GM23338 (cell line): ENCODE results near the gene ZBTB1. TPM values are rescaled to one million over a fixed set of nuclear protein-coding genes. Genes with fewer than 3 reads are reported as not detected.

ENCODE experiments used
- ATAC-seq: fragments of 200-7000 bp; cut with Tn5 transposase; 3 replicates; pipeline ENCODE4 v1.9.1; 2020
- DNase-seq: peaks from one replicate; pipeline ENCODE4 v3.0.0-alpha.2; 2015; ENCODE audit warnings: low spot score
- H2AFZ ChIP-seq: fragments of 200-600 bp; sonication (generic); 2 replicates; pipeline ENCODE4 v1.8.0; 2016; ENCODE audit warnings: antibody characterized with exemption, mild to moderate bottlenecking, moderate library complexity
- H3F3A ChIP-seq: fragments of 200-600 bp; sonication (generic); replicated peaks from 2 replicates; pipeline ENCODE4 v1.8.0; 2017; ENCODE audit warnings: antibody characterized with exemption, mixed run types, low read depth
- H3K27ac ChIP-seq: fragments of 200-600 bp; sonication (generic); 2 replicates; pipeline ENCODE4 v1.6.1; 2016; ENCODE audit warnings: low read depth
- H3K27me3 ChIP-seq: fragments of 200-600 bp; sonication (generic); 2 replicates; pipeline ENCODE4 v1.8.0; 2016; ENCODE audit warnings: mild to moderate bottlenecking, mixed run types, moderate library complexity; ENCODE audit not compliant: insufficient read depth
- H3K36me3 ChIP-seq: fragments of 200-600 bp; sonication (generic); 2 replicates; pipeline ENCODE4 v1.8.0; 2016; ENCODE audit warnings: mild to moderate bottlenecking; ENCODE audit not compliant: insufficient read depth
- H3K4me1 ChIP-seq: fragments of 200-600 bp; sonication (generic); 2 replicates; pipeline ENCODE4 v1.8.0; 2016; ENCODE audit warnings: mild to moderate bottlenecking, moderate library complexity; ENCODE audit not compliant: insufficient read depth
- H3K4me2 ChIP-seq: fragments of 200-600 bp; sonication (generic); 2 replicates; pipeline ENCODE4 v1.7.1; 2017; ENCODE audit warnings: mixed run types
- H3K4me3 ChIP-seq: fragments of 200-600 bp; sonication (generic); 2 replicates; pipeline ENCODE4 v1.6.1; 2016; ENCODE audit warnings: mixed run types
- H3K79me2 ChIP-seq: fragments of 200-600 bp; sonication (generic); replicated peaks from 2 replicates; pipeline ENCODE4 v1.8.0; 2017; ENCODE audit warnings: mild to moderate bottlenecking; ENCODE audit not compliant: insufficient read depth
- H3K9me2 ChIP-seq: fragments of 200-600 bp; sonication (generic); 2 replicates; pipeline ENCODE4 v1.8.0; 2017; ENCODE audit not compliant: insufficient read depth
- H4K20me1 ChIP-seq: fragments of 200-600 bp; sonication (generic); replicated peaks from 2 replicates; pipeline ENCODE4 v1.8.0; 2017; ENCODE audit warnings: mild to moderate bottlenecking; ENCODE audit not compliant: insufficient read depth
- H3K27ac Mint-ChIP-seq: 2 replicates; pipeline ENCODE4 v1.8.0; 2020; ENCODE audit warnings: inconsistent platforms, mild to moderate bottlenecking, moderate library complexity, mixed read lengths
- H3K27me3 Mint-ChIP-seq: 3 replicates; pipeline ENCODE4 v1.8.0; 2022; ENCODE audit warnings: low read depth, mild to moderate bottlenecking, moderate library complexity, mixed read lengths, inconsistent platforms; ENCODE audit not compliant: insufficient read depth, poor library complexity
- H3K36me3 Mint-ChIP-seq: 3 replicates; pipeline ENCODE4 v1.8.0; 2021; ENCODE audit warnings: low read depth, mild to moderate bottlenecking, inconsistent platforms, moderate library complexity, mixed read lengths
- H3K4me1 Mint-ChIP-seq: 3 replicates; pipeline ENCODE4 v1.8.0; 2020; ENCODE audit warnings: mild to moderate bottlenecking, inconsistent platforms, mixed read lengths
- H3K4me3 Mint-ChIP-seq: 3 replicates; pipeline ENCODE4 v1.8.0; 2021; ENCODE audit warnings: moderate library complexity, mild to moderate bottlenecking, inconsistent platforms, mixed read lengths
- H3K9me3 Mint-ChIP-seq: 3 replicates; pipeline ENCODE4 v1.8.0; 2020; ENCODE audit warnings: moderate library complexity, mild to moderate bottlenecking, inconsistent platforms, mixed read lengths
- CREB1 ChIP-seq: fragments of 250-450 bp; sonication (Bioruptor Pico); IDR thresholded peaks from 2 replicates; pipeline ENCODE4 v1.5.0; 2020; ENCODE audit warnings: low read depth, mild to moderate bottlenecking, moderate library complexity
- CTCF ChIP-seq, 2 experiments: fragments of 200-600 bp in 1 of 2; sonication (generic) in 1 of 2; conservative IDR thresholded peaks; 2 replicates each; pipeline versions ENCODE4 v1.5.1 to v1.6.1; 2016 to 2017; ENCODE audit warnings: antibody characterized with exemption in 2 of 2, low read depth in 2 of 2, mild to moderate bottlenecking in 2 of 2, moderate library complexity in 1 of 2
- ETS1 ChIP-seq: IDR thresholded peaks from 2 replicates; pipeline ENCODE4 v1.6.1; 2016; ENCODE audit warnings: antibody characterized with exemption
- EZH2 ChIP-seq: fragments of 200-600 bp; sonication (generic); IDR thresholded peaks from one replicate; pipeline ENCODE4 v1.8.0; 2017; ENCODE audit warnings: antibody characterized with exemption, mild to moderate bottlenecking, low read depth; ENCODE audit not compliant: unreplicated experiment
- EZH2phosphoT487 ChIP-seq: fragments of 200-600 bp; sonication (generic); IDR thresholded peaks from one replicate; pipeline ENCODE4 v1.8.1; 2018; ENCODE audit warnings: antibody characterized with exemption; ENCODE audit not compliant: unreplicated experiment
- JUNB ChIP-seq: IDR thresholded peaks from one replicate; pipeline ENCODE4 v1.6.1; 2016; ENCODE audit warnings: antibody characterized with exemption; ENCODE audit not compliant: unreplicated experiment
- NANOG ChIP-seq: IDR thresholded peaks from 2 replicates; pipeline ENCODE4 v1.6.1; 2016; ENCODE audit warnings: antibody characterized with exemption, borderline replicate concordance
- POLR2AphosphoS5 ChIP-seq: IDR thresholded peaks from 2 replicates; pipeline ENCODE4 v1.6.1; 2016; ENCODE audit warnings: antibody characterized with exemption, low read depth
- REST ChIP-seq: IDR thresholded peaks from one replicate; pipeline ENCODE4 v1.6.1; 2018; ENCODE audit warnings: antibody characterized with exemption; ENCODE audit not compliant: unreplicated experiment
- STAT1 ChIP-seq: IDR thresholded peaks from one replicate; pipeline ENCODE4 v1.6.1; 2016; ENCODE audit warnings: antibody characterized with exemption; ENCODE audit not compliant: unreplicated experiment
- ZNF114 ChIP-seq: fragments of 250-450 bp; sonication (Bioruptor Pico); IDR thresholded peaks from 2 replicates; pipeline ENCODE4 v1.5.0; 2020; ENCODE audit warnings: mild to moderate bottlenecking, moderate library complexity
- ZNF331 ChIP-seq: fragments of 250-450 bp; sonication (Bioruptor Pico); IDR thresholded peaks from 2 replicates; pipeline ENCODE4 v1.5.0; 2020; ENCODE audit warnings: low read depth, mild to moderate bottlenecking, moderate library complexity
- ZNF462 ChIP-seq: fragments of 250-450 bp; sonication (Bioruptor Pico); IDR thresholded peaks from 2 replicates; pipeline ENCODE4 v1.5.0; 2020; ENCODE audit warnings: mild to moderate bottlenecking, moderate library complexity
- polyA plus RNA-seq: library from polyadenylated mRNA; unstranded; fragments of >200 nt; fragmentation: Nextera tagmentation; extraction: Ambion mirVana; gene quantifications from 2 replicates; pipeline ENCODE4 v1.2.1, GENCODE V29; 2016
- total RNA-seq: library from RNA; depleted of rRNA; stranded (reverse); fragments of >200 nt; shearing (Covaris generic); gene quantifications from 2 replicates; pipeline ENCODE4 v1.2.3, GENCODE V29; 2014

ZBTB1 gene
- total and polyA plus RNA-seq, 2 experiments from 2014 or later, result 11.2 to 33.0 TPM

- DNase-seq, result no peak
- Histone ChIP-seq H3K4me2 (no peak overlapping the region), H3K9me2 (no peaks in the 10 kb centered on the region), H3K79me2 (peaks cover 99% of the 10 kb centered on the region), H2AFZ (no peak overlapping the region), H3F3A (0 out of 2 replicates have a peak, but pooled peaks cover 3% of the 10 kb centered on the region), H3K36me3 (no peaks in the 10 kb centered on the region), H3K27me3 (no peaks in the 10 kb centered on the region), H3K27ac (no peak overlapping the region), H4K20me1 (peaks cover 32% of the 10 kb centered on the region), H3K4me1 (peaks cover 25% of the 10 kb centered on the region), H3K4me3 (no peak overlapping the region)
- Mint-ChIP-seq H3K27ac (no peak overlapping the region), H3K4me1 (peaks cover 27% of the 10 kb centered on the region), H3K36me3 (no peaks in the 10 kb centered on the region; the same call in 2 of the 3 replicates), H3K27me3 (peaks cover 4% of the 10 kb centered on the region), H3K9me3 (no peaks in the 10 kb centered on the region; the same call in 2 of the 3 replicates), H3K4me3 (no peak overlapping the region)
- TF ChIP-seq ZNF114 (CRISPR knock-in tag), result no peak
- TF ChIP-seq NANOG, result no peak
- TF ChIP-seq JUNB, result no peak
- TF ChIP-seq CREB1 (CRISPR knock-in tag), result no peak
- no peak for TF ChIP-seq POLR2AphosphoS5
- no peak for TF ChIP-seq CTCF (conservative IDR thresholded peaks at IDR 0.05; ENCODE audit: low read depth in 2 of 2)
- no peak for TF ChIP-seq ETS1
- no peak for TF ChIP-seq STAT1
- no peak for TF ChIP-seq ZNF331 (CRISPR knock-in tag)
- no peak for TF ChIP-seq EZH2
- no peak for TF ChIP-seq REST
- TF ChIP-seq ZNF462 (CRISPR knock-in tag), result no peak
- no peak for TF ChIP-seq EZH2phosphoT487
- no peak for ATAC-seq
These were observed 8.7 kb downstream of the ZBTB1 start for GRCh38 chr14:64513271-64513670.
